Prostate gland (tissue), 2 donors: ENCODE data around the gene PNMT. TPM values are rescaled to one million over a fixed set of nuclear protein-coding genes. Genes with fewer than 3 reads are reported as not detected.

ENCODE experiments used
- DNase-seq: peaks from one replicate; pipeline ENCODE4 v3.0.0-alpha.2; 2019; ENCODE audit warnings: low spot score
- H3K27ac ChIP-seq, 2 donors: fragments of 200-600 bp; sonication (generic); 2 replicates each; pipeline ENCODE4 v1.5.1; 2017 to 2019
- H3K27me3 ChIP-seq: fragments of 200-600 bp; sonication (generic); replicated peaks from 2 replicates; pipeline ENCODE4 v1.5.1; 2019; ENCODE audit not compliant: insufficient read depth
- H3K36me3 ChIP-seq, 2 donors: fragments of 200-600 bp; sonication (generic); 1 replicate in 1 of 2; 2 replicates in 1 of 2; pipeline versions ENCODE4 v1.5.1 to v1.8.1; 2017 to 2019
- H3K4me1 ChIP-seq: fragments of 200-600 bp; sonication (generic); replicated peaks from 2 replicates; pipeline ENCODE4 v1.5.1; 2019
- H3K4me3 ChIP-seq, 2 donors: fragments of 200-600 bp; sonication (generic); 2 replicates each; pipeline ENCODE4 v1.5.1; 2017 to 2019
- H3K9me3 ChIP-seq: fragments of 200-600 bp; sonication (generic); 2 replicates; pipeline ENCODE4 v1.5.1; 2017
- CTCF ChIP-seq, 4 experiments: fragments of 200-600 bp in 2 of 4; fragments of 450-650 bp in 2 of 4; sonication (generic) in 2 of 4; IDR thresholded peaks; 1 replicate in 3 of 4; 2 replicates in 1 of 4; pipeline ENCODE4 v1.5.1; 2016 to 2019; ENCODE audit warnings: antibody characterized with exemption in 4 of 4, mild to moderate bottlenecking in 2 of 4, moderate library complexity in 2 of 4
- POLR2A ChIP-seq: fragments of 450-650 bp; IDR thresholded peaks from one replicate; pipeline ENCODE4 v1.6.1; 2016; ENCODE audit warnings: antibody characterized with exemption, mild to moderate bottlenecking
- POLR2AphosphoS5 ChIP-seq: sonication (generic); formaldehyde crosslinking; IDR thresholded peaks from one replicate; pipeline ENCODE4 v1.6.1; 2017; ENCODE audit warnings: antibody characterized with exemption
- WGBS: methylation state at CpG from one replicate; pipeline ENCODE4 v1.1.5; 2018; 5-methylcytosine and 5-hydroxymethylcytosine counted together
- intact Hi-C: fragments of 100-400 bp; cut with DNase I; formaldehyde crosslinking; loops from one replicate; pipeline ENCODE4 v1.14.2; 2022
- total RNA-seq, 2 donors: library from RNA; depleted of rRNA; stranded (reverse); fragments of >200 nt; gene quantifications; one replicate each; pipeline ENCODE4 v1.1.0, GENCODE V29; 2016

The PNMT gene
- total RNA-seq, 2 donors from 2014 or later = 2.7 to 5.8 TPM

DNA sequence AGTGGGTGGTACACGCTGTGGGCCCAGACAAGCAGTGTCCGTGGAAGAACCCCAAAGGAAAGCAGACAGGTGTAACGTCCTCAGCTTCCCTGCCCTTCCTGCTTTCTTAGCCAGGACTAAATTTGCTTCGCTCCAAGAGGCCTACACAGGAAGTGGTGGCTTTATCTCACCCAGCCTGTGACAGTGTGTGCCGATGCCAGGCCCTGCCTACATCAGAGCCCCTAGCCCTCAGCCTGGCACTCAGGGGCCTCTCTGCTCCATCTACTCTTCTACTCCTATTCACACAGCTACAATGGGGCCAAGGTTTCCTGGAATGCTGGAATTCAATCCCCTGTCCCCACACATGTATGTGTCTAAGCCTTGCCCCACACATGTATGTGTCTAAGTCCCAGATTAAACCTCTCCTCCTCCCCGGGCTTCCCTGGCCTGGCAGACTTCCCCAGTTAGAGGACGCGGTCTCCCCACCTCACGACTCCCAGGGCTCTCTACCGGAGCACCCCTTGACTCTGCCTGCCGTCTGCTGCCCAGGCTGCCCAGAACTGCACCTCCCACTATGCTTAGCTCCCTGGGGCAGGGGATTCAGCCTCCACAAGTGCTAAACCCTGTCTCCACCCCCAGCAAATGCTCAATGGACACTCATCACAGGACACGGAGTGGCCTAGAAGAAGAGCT lies 11.4 kb downstream of the PNMT start:
- H3K36me3 ChIP-seq = no peaks in the 10 kb centered on the region
- TF ChIP-seq CTCF (IDR thresholded peaks at IDR 0.05) = no peak
- TF ChIP-seq POLR2A = no peak
- no peak for TF ChIP-seq POLR2AphosphoS5
- DNase-seq = no peak
- intact Hi-C loops = loop anchor here (5.0 kb wide), 1 partner anchor 42 kb away; the partner anchor contains the start of gene STARD3
- H3K27ac ChIP-seq = no peak overlapping the region
- H3K27me3 ChIP-seq = no peaks in the 10 kb centered on the region
- no peaks in the 10 kb centered on the region for H3K9me3 ChIP-seq
- H3K4me1 ChIP-seq = peaks cover 17% of the 10 kb centered on the region
- H3K4me3 ChIP-seq = no peak overlapping the region
- 77% methylated on average over 12 of the region's 12 CpGs for WGBS

- intact Hi-C loops = no loop called here
- Histone ChIP-seq H3K4me1 (peaks cover 3% of the 10 kb centered on the region), H3K27me3 (no peaks in the 10 kb centered on the region), H3K4me3 (no peak overlapping the region), H3K9me3 (no peaks in the 10 kb centered on the region), H3K36me3 (no peaks in the 10 kb centered on the region), H3K27ac (no peak overlapping the region)
- no peak for DNase-seq
- TF ChIP-seq CTCF (IDR thresholded peaks at IDR 0.05) = no peak
- no peak for TF ChIP-seq POLR2AphosphoS5
- no peak for TF ChIP-seq POLR2A
- WGBS = 91% methylated on average over 9 of the region's 9 CpGs
These were observed 15.2 kb downstream of the PNMT start for GRCh38 chr17:39683295-39683939.

DNA sequence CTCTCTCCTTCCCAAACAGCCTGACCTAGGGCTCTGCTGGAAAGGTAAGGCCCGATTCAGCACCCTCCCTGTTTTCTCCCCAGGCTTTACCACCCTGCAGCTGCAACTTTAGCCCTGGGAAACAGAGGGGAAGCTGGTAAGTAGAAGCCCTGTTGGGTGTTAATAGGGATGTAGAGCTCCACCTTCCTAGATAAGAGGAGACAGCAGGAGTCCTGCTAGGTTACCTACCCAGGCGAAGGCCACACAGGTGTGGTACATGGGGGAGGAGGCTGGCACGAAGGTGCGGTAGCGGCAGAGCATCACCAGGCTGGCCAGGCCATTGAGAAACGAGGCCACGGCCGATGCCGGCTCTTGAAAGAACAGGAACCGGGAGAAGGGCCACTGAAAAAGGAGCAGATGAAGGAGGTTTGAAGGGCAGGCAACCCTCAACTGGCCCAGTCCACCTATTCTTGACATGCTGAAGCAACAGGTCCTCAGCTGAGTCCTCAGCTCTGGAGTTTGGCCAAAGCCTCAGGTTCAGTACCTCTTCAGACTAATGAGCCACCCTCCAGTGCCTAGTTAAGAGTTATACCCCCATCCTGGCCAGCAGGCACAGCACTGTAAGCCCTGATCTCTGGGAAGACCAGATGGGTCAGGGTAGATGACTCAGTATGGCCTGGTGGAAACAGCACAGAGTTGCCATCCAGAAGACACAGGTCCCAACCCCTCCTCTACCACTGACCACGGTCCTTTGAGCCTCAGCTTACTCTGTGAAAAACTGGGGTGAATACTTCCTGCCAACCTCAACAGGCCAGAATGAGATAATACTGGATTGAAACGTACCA lies 16.3 kb downstream of the PNMT start:
- peaks cover 7% of the 10 kb centered on the region for H3K4me1 ChIP-seq
- no peak overlapping the region for H3K27ac ChIP-seq
- no peak overlapping the region for H3K4me3 ChIP-seq
- WGBS = 93% methylated on average over 12 of the region's 12 CpGs
- TF ChIP-seq CTCF (IDR thresholded peaks at IDR 0.05) (no peak), POLR2AphosphoS5 (no peak), POLR2A (no peak)
- no peak for DNase-seq
- no peaks in the 10 kb centered on the region for H3K9me3 ChIP-seq
- H3K27me3 ChIP-seq = no peaks in the 10 kb centered on the region
- intact Hi-C loops = no loop called here
- H3K36me3 ChIP-seq = no peaks in the 10 kb centered on the region

- DNase-seq = no peak
- Histone ChIP-seq H3K27me3 (no peaks in the 10 kb centered on the region), H3K27ac (peak overlapping the region; percentile 87 to 93), H3K4me1 (peaks cover 7% of the 10 kb centered on the region), H3K4me3 (peak overlapping the region; percentile 62 to 72), H3K9me3 (no peaks in the 10 kb centered on the region), H3K36me3 (no peaks in the 10 kb centered on the region)
- TF ChIP-seq POLR2AphosphoS5 (no peak), POLR2A (no peak), CTCF (IDR thresholded peaks at IDR 0.05) (no peak)
- WGBS = 59% methylated on average over 6 of the region's 6 CpGs
- intact Hi-C loops = no loop called here
These were observed 18.9 kb downstream of the PNMT start for GRCh38 chr17:39687101-39687545.
